Upper lobe of left lung (tissue), 6 donors: Measurements from ENCODE around the gene TM4SF1. TPM values are rescaled to one million over a fixed set of nuclear protein-coding genes. Genes with fewer than 3 reads are reported as not detected.

Source experiments
- ATAC-seq, 2 donors: fragments of 200-7000 bp; cut with Tn5 transposase; one replicate each; pipeline ENCODE4 v1.9.1; 2022; ENCODE audit warnings: mild to moderate bottlenecking in 2 of 2, moderate library complexity in 2 of 2; ENCODE audit not compliant: low FRiP score in 2 of 2
- DNase-seq, 2 donors: peaks; one replicate each; pipeline ENCODE4 v3.0.0-alpha.2; 2019 to 2020
- H3K27ac ChIP-seq, 4 donors: fragments of 200-600 bp; sonication (generic); one replicate each; pipeline ENCODE4 v1.5.1; 2016 to 2019
- H3K27me3 ChIP-seq, 4 donors: fragments of 200-600 bp; sonication (generic); one replicate each; pipeline ENCODE4 v1.5.1; 2017 to 2019
- H3K36me3 ChIP-seq, 4 donors: fragments of 200-600 bp; sonication (generic); one replicate each; pipeline ENCODE4 v1.5.1; 2016 to 2019
- H3K4me1 ChIP-seq, 4 donors: fragments of 200-600 bp; sonication (generic); one replicate each; pipeline ENCODE4 v1.5.1; 2018 to 2019
- H3K4me3 ChIP-seq, 4 donors: fragments of 200-600 bp; sonication (generic); one replicate each; pipeline ENCODE4 v1.5.1; 2017 to 2019; ENCODE audit warnings: mild to moderate bottlenecking in 2 of 4, moderate library complexity in 1 of 4
- H3K9me3 ChIP-seq, 4 donors: fragments of 200-600 bp; sonication (generic); one replicate each; pipeline ENCODE4 v1.5.1; 2018 to 2019
- CTCF ChIP-seq, 6 experiments: fragments of 450-650 bp in 4 of 6; fragments of 200-600 bp in 2 of 6; sonication (generic) in 2 of 6; IDR thresholded peaks; one replicate each; pipeline ENCODE4 v1.5.1; 2016 to 2019; ENCODE audit warnings: antibody characterized with exemption in 6 of 6
- EP300 ChIP-seq, 4 donors: sonication (generic); formaldehyde crosslinking; IDR thresholded peaks; one replicate each; pipeline ENCODE4 v1.5.1; 2017; ENCODE audit warnings: antibody characterized with exemption in 4 of 4, control low read depth in 2 of 4
- POLR2A ChIP-seq, 4 donors: fragments of 450-650 bp; IDR thresholded peaks; one replicate each; pipeline ENCODE4 v1.5.1; 2016 to 2017; ENCODE audit warnings: antibody characterized with exemption in 4 of 4, mild to moderate bottlenecking in 2 of 4
- POLR2AphosphoS5 ChIP-seq, 2 donors: sonication (generic); formaldehyde crosslinking; IDR thresholded peaks; one replicate each; pipeline ENCODE4 v1.5.1; 2017; ENCODE audit warnings: antibody characterized with exemption in 2 of 2
- WGBS, 2 donors: methylation state at CpG; one replicate each; pipeline ENCODE4 v1.1.5; 2017 to 2018; 5-methylcytosine and 5-hydroxymethylcytosine counted together
- total RNA-seq, 6 donors: library from RNA; depleted of rRNA in 4 of 6; stranded (reverse); fragments of >200 nt in 4 of 6; gene quantifications; one replicate each; pipeline versions ENCODE4 v1.1.0 to v1.2.1, GENCODE V29; 2016 to 2021
- donor health status: DM: no; HTN: no; CAD: no; lungs with moderate emphysema.
- donor health status: DM: no; HTN: yes; CAD: no; lungs with severe emphysema.

Gene TM4SF1
- total RNA-seq, 6 donors from 2014 or later: 40.9 to 337 (median 197) TPM

GRCh38 chr3:149376718-149377407 is 586 bp downstream of the TM4SF1 start:
- Histone ChIP-seq H3K36me3 (peaks cover 0 to 26% (median 3%) of the 10 kb centered on the region in 4 donors), H3K27me3 (no peaks in the 10 kb centered on the region), H3K9me3 (no peaks in the 10 kb centered on the region), H3K4me3 (peak overlapping the region; percentile 2 to 61 (median 50)), H3K4me1 (peaks cover 30 to 54% (median 43%) of the 10 kb centered on the region in 4 donors), H3K27ac (peak overlapping the region; percentile 82 to 87 (median 84))
- peak in 1 of 2 donors; percentile 51 for ATAC-seq
- no peak for DNase-seq
- WGBS, 2 donors: 25 to 27% methylated on average over 8 of the region's 8 CpGs
- TF ChIP-seq CTCF (IDR thresholded peaks at IDR 0.05) (no peak), POLR2AphosphoS5 (IDR thresholded peaks at IDR 0.05) (no peak), EP300 (IDR thresholded peaks at IDR 0.05) (no peak), POLR2A (IDR thresholded peaks at IDR 0.05) (no peak)

- no peak for ATAC-seq
- Histone ChIP-seq H3K4me3 (peak overlapping the region; percentile 19 to 61 (median 50)), H3K27me3 (no peaks in the 10 kb centered on the region), H3K36me3 (peaks cover 0 to 33% (median 3%) of the 10 kb centered on the region in 4 donors), H3K9me3 (no peaks in the 10 kb centered on the region), H3K4me1 (peaks cover 38 to 65% (median 47%) of the 10 kb centered on the region in 4 donors), H3K27ac (peak overlapping the region; percentile 82 to 87 (median 84))
- 48 to 53% methylated on average over 4 of the region's 4 CpGs for WGBS, 2 donors
- TF ChIP-seq POLR2AphosphoS5 (IDR thresholded peaks at IDR 0.05): no peak
- no peak for TF ChIP-seq POLR2A (IDR thresholded peaks at IDR 0.05)
- no peak for DNase-seq
Observed at GRCh38 chr3:149375501-149376196, 1.8 kb downstream of the TM4SF1 start.

GRCh38 chr3:149374793-149375500 is 2.5 kb downstream of the TM4SF1 start:
- Histone ChIP-seq H3K4me1 (peaks cover 44 to 72% (median 53%) of the 10 kb centered on the region in 4 donors), H3K36me3 (peaks cover 0 to 36% (median 3%) of the 10 kb centered on the region in 4 donors), H3K27ac (peak overlapping the region in 3 of 4 donors; percentile 82 to 84 (median 83)), H3K9me3 (no peaks in the 10 kb centered on the region), H3K27me3 (no peaks in the 10 kb centered on the region), H3K4me3 (peak overlapping the region; percentile 19 to 61 (median 50))
- 58 to 62% methylated on average over 3 of the region's 3 CpGs for WGBS, 2 donors
- no peak for ATAC-seq
- TF ChIP-seq POLR2A (IDR thresholded peaks at IDR 0.05) (no peak), EP300 (IDR thresholded peaks at IDR 0.05) (no peak), POLR2AphosphoS5 (IDR thresholded peaks at IDR 0.05) (no peak), CTCF (IDR thresholded peaks at IDR 0.05) (no peak)
- DNase-seq: no peak

GRCh38 chr3:149374391-149374790 is 3.1 kb downstream of the TM4SF1 start:
- no peak for TF ChIP-seq POLR2A (IDR thresholded peaks at IDR 0.05)
- no peak for TF ChIP-seq EP300 (IDR thresholded peaks at IDR 0.05)
- TF ChIP-seq CTCF (IDR thresholded peaks at IDR 0.05): no peak
- TF ChIP-seq POLR2AphosphoS5 (IDR thresholded peaks at IDR 0.05): no peak

More at GRCh38 chr3:149374391-149374790, 3.1 kb downstream of the TM4SF1 start:
- DNase-seq (no peak), ATAC-seq (no peak)
- Histone ChIP-seq H3K27ac (peak overlapping the region in 2 of 4 donors; percentile 39 to 82), H3K4me3 (peak overlapping the region in 1 of 4 donors; percentile 61), H3K27me3 (no peaks in the 10 kb centered on the region), H3K36me3 (peaks cover 0 to 39% (median 3%) of the 10 kb centered on the region in 4 donors), H3K9me3 (no peaks in the 10 kb centered on the region), H3K4me1 (peaks cover 48 to 77% (median 56%) of the 10 kb centered on the region in 4 donors)
- WGBS, 2 donors: 46 to 54% methylated on average over 1 of the region's 1 CpG
